Measurements from ENCODE around the gene COLEC12.

The COLEC12 gene

GRCh38 chr18:361941-362310 is 138.6 kb downstream of the COLEC12 start:
- H3K4me3 ChIP-seq (ENCODE audit: low read length): no peak overlapping the region
- no peak for TF ChIP-seq CTCF (conservative IDR thresholded peaks at IDR 0.05; ENCODE audit: low read depth, low read length)
- no peak for DNase-seq (ENCODE audit: low read depth)

- TF ChIP-seq CTCF (conservative IDR thresholded peaks at IDR 0.05; ENCODE audit: low read depth, low read length): no peak
- no peak overlapping the region for H3K4me3 ChIP-seq (ENCODE audit: low read length)
- DNase-seq (ENCODE audit: low read depth): no peak
Observed at GRCh38 chr18:361100-361732, 139.3 kb downstream of the COLEC12 start.

- no peak overlapping the region for H3K4me3 ChIP-seq (ENCODE audit: low read length)
- no peak for DNase-seq (ENCODE audit: low read depth)
- no peak for TF ChIP-seq CTCF (conservative IDR thresholded peaks at IDR 0.05; ENCODE audit: low read depth, low read length)
Observed at GRCh38 chr18:360676-361075, 139.8 kb downstream of the COLEC12 start.

GRCh38 chr18:356778-357177 is 143.7 kb downstream of the COLEC12 start:
- H3K4me3 ChIP-seq (ENCODE audit: low read length): no peak overlapping the region
- TF ChIP-seq CTCF (conservative IDR thresholded peaks at IDR 0.05; ENCODE audit: low read depth, low read length): no peak
- DNase-seq (ENCODE audit: low read depth): no peak

GRCh38 chr18:355678-356077 is 144.8 kb downstream of the COLEC12 start:
- no peak for DNase-seq (ENCODE audit: low read depth)
- TF ChIP-seq CTCF (conservative IDR thresholded peaks at IDR 0.05; ENCODE audit: low read depth, low read length): no peak
- no peak overlapping the region for H3K4me3 ChIP-seq (ENCODE audit: low read length)

GRCh38 chr18:354471-354870 is 146.0 kb downstream of the COLEC12 start:
- no peak for TF ChIP-seq CTCF (conservative IDR thresholded peaks at IDR 0.05; ENCODE audit: low read depth, low read length)
- no peak for DNase-seq (ENCODE audit: low read depth)
- no peak overlapping the region for H3K4me3 ChIP-seq (ENCODE audit: low read length)

- DNase-seq (ENCODE audit: low read depth): no peak
- no peak for TF ChIP-seq CTCF (conservative IDR thresholded peaks at IDR 0.05; ENCODE audit: low read depth, low read length)
- H3K4me3 ChIP-seq (ENCODE audit: low read length): no peak overlapping the region
Observed at GRCh38 chr18:354003-354402, 146.5 kb downstream of the COLEC12 start.

Data from retinal pigment epithelial cell (primary cell).